GM12873 (cell line): ENCODE results near the gene COPS9.

Source experiments
- CTCF ChIP-seq: IDR thresholded peaks from 2 replicates; pipeline ENCODE4 v1.5.1; 2012; ENCODE audit warnings: low read depth, mild to moderate bottlenecking, moderate library complexity, low read length, control low read depth; ENCODE audit not compliant: insufficient read depth; ENCODE audit errors: missing control alignments

COPS9 gene

DNA sequence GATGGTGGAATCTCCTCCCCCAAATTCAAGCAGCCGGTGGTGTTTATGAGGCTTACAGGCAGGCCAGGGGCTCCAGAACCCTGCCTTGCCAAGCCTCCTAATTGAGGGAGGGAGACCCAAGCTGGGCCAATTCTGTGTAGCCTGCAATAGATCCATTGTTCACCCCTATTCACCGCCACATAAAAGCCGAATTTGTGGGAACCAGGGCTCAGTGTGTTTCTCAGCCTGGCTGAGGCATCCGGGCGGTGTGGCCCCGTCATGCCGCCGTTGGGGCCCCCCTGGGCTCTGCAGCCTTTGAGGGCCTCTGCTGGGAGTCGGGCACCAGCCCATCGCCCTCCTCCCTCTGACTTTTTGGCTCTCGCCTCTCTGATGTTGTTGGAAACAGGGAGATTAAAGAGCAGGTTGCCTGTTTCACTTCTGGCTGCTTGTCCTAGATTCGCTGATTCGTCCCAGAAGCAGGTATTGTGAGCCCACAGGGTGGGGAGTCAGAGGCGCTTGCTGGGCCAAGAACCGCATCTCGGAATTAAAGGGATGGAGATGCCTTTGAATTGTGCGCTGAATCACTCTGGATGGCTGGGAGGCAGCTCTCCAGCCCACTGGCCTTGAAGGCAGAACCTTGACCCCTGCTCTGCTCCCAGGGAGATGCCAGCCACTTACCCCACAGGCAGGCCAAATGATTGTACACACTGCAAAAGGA, 19.1 kb upstream of the COPS9 start:
- no peak for TF ChIP-seq CTCF

DNA sequence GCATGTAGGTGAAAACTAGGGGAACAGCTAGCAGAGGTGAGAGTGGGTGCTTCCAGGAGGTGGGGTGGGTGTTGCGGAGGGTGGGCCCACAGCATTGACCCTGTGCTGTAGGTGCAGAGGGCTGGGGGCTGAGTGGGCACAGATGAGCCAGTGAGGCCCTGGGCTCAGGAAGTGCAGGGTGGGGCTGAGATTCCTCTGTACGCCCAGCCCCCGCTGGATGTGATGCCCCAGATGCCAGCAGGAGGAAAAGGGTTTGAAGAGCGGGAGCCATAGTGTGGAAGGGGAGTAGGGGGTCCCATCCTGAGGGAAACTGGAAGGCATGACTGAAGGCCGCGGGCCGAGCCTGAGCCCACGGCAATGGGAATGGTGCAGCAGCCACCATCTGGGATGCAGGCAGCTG, 18.5 kb upstream of the COPS9 start:
- TF ChIP-seq CTCF = no peak

GRCh38 chr2:240153418-240153817, 17.3 kb upstream of the COPS9 start:
- no peak for TF ChIP-seq CTCF

DNA sequence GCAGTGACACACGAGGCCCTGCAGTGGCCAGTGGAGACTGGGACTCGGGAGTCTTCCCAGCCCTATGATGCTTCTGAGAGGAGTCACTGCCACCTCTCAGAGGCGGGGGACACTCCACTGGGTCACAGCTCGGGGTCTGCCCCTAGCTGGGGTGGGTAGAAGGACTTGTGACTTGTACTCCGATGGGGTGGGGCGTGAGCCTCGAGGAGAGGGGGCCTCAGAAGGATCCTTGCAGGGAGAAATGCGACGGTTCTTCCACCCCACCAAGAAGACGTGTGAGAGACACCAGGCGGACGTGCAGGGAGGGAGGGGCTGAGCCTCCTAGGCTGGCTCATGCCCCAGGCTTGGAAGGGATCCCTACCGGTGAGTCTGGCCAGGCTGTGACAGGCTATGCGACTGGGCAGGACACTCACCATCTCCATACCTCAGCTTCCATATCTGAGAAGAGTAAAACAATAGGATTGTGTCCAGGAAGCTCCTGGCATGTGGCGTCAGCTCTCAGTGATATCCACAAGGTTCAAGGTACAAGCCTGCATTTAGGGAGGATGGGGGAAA, 15.4 kb upstream of the COPS9 start:
- TF ChIP-seq CTCF = no peak

GRCh38 chr2:240149943-240150784, 14.1 kb upstream of the COPS9 start:
- TF ChIP-seq CTCF = peak; percentile 88

DNA sequence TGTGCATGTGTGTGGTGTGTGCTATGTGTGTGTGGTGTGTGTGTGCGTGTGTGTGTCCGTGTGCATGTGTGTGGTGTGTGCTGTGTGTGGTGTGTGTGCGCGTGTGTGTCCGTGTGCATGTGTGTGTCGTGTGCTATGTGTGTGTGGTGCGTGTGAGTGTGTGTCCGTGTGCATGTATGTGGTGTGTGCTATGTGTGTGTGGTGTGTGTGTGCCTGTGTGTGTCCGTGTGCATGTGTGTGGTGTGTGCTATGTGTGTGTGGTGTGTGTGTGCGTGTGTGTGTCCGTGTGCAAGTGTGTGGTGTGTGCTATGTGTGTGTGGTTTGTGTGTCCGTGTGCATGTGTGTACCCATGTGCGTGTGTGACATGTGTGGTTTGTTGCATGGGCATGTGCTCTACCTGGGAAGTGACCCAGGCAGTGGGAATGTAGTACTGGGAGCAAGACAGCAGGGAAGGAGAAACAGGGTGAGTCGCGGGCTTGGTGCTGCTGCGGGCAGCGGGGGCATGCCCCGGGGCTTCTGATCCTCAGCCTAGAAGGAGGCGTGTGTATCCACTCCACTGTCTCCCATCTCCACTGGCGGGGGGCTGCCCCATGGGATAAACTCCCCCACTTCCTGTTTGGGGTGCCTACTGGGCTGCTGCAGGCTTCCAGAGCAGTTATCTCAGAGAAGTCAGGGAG, 11.9 kb upstream of the COPS9 start:
- no peak for TF ChIP-seq CTCF

- TF ChIP-seq CTCF = no peak
Observed at GRCh38 chr2:240147382-240147781, 11.3 kb upstream of the COPS9 start.
